ENCODE data around the gene RAD51B.

RAD51B gene

GRCh38 chr14:68722186-68722585 is 902.6 kb downstream of the RAD51B start:
- TF ChIP-seq, protein P1, sequence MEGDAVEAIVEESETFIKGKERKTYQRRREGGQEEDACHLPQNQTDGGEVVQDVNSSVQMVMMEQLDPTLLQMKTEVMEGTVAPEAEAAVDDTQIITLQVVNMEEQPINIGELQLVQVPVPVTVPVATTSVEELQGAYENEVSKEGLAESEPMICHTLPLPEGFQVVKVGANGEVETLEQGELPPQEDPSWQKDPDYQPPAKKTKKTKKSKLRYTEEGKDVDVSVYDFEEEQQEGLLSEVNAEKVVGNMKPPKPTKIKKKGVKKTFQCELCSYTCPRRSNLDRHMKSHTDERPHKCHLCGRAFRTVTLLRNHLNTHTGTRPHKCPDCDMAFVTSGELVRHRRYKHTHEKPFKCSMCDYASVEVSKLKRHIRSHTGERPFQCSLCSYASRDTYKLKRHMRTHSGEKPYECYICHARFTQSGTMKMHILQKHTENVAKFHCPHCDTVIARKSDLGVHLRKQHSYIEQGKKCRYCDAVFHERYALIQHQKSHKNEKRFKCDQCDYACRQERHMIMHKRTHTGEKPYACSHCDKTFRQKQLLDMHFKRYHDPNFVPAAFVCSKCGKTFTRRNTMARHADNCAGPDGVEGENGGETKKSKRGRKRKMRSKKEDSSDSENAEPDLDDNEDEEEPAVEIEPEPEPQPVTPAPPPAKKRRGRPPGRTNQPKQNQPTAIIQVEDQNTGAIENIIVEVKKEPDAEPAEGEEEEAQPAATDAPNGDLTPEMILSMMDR (IDR thresholded peaks at IDR 0.05), result no peak

DNA sequence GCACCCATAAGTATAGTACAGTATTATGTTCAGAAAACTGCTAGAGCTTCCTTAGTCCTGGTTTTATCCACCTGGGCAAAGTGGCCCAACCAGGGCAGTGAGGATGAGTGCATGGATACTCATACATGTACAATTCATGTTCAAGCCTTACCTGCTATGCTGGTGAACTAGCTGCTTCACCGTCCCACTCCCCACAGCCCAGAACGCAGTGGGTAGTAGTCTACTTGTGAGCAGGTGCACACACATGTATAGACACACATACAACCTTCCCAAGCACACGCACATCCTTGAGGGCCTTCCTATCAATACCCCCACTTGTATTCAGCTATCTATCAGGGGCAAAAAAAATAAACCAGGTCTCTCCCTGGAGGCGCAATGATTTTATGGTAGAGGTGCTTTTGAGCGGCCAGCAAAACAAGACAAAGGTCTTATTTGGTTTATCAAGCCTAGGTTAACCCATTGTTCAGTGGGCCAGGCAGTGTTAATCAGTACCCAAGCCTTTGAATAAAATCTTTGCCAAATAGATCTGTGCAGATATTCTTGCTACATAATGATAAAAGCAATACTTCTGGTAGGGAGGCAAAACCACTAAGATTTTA is 903.5 kb downstream of the RAD51B start:
- TF ChIP-seq, protein P1 (IDR thresholded peaks at IDR 0.05), result no peak

DNA sequence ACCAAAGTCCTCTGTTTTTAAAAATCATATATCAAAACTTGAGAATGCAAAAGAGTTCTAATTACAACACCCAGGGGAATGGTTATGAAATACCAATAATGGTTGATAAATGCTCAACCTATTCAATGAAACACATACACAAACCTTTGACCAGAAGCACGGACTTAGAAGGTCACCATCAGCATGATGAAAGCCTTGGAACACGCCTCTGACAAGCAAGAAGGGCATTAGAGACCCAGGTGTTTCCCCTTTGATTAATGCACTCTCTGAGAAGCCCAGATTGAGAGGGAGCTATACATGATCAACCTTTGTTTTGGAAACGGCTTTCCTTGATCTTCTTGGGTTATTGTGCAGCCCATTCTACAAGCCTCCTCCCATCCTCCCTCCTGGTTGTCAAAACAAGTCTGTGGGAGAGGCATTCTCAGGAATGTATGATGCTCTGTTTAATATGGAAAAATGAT is 904.3 kb downstream of the RAD51B start:
- TF ChIP-seq, protein P1 (IDR thresholded peaks at IDR 0.05), result no peak

- TF ChIP-seq, protein P1 (IDR thresholded peaks at IDR 0.05), result no peak
Measured at GRCh38 chr14:68724914-68725313, 905.3 kb downstream of the RAD51B start.

DNA sequence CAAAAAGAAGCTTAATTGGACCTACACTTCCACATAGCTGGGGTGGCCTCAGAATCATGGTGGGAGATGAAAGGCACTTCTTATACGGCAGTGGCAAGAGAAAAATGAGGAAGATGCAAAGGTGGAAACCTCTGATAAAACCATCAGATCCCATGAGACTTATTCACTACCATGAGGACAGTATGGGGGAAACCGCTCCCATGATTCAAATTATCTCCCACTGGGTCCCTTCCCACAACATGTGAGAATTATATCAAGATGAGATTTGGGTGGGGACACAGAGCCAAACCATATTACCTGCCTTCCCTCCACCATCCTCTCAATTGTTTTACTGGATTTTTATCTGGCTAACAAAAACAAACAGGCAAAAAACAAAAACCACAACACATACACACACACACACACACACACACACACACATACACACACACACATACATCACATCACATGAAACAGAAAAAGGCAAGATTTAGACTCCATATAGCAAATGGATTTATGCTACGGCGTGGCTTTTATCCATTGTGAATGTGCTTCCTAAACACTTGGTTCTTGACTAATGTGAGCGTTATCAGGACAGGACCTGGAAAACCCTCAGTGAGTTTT is 906.6 kb downstream of the RAD51B start:
- TF ChIP-seq, protein P1 (IDR thresholded peaks at IDR 0.05), result no peak

DNA sequence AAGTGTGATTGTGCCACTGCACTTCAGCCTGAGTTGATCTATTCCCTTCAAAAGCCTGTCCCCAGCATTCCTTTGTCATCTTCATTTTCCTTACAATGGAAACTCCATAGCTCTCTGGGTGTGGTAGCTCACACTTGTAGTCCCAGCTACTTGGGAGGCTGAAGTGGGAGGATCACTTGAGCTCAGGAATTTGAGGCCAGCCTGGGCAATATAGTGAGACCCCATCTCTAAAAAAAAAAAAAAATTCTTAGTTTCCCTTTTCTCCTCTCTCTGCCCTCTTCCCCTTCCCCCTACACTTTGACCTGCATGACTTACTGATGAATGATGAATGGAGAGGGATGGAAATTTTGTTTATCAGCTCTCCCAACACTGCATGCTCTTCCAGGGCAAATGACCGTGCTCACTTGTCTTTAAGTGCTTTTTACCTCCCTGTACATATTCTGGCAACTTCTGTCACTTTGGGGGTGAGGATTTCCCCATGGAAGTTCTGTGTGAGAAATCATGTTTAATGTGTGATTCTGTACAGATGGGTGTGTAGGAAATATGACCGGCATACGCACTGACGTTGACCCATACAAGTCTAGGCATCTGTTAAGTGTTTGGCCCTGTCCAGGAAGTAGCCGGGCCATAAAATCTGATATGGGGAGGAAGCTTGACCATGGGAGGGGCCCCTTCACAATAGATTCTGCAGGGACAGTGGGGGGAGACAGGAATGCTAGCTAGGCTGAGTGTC is 907.9 kb downstream of the RAD51B start:
- TF ChIP-seq, protein P1 (IDR thresholded peaks at IDR 0.05), result no peak

DNA sequence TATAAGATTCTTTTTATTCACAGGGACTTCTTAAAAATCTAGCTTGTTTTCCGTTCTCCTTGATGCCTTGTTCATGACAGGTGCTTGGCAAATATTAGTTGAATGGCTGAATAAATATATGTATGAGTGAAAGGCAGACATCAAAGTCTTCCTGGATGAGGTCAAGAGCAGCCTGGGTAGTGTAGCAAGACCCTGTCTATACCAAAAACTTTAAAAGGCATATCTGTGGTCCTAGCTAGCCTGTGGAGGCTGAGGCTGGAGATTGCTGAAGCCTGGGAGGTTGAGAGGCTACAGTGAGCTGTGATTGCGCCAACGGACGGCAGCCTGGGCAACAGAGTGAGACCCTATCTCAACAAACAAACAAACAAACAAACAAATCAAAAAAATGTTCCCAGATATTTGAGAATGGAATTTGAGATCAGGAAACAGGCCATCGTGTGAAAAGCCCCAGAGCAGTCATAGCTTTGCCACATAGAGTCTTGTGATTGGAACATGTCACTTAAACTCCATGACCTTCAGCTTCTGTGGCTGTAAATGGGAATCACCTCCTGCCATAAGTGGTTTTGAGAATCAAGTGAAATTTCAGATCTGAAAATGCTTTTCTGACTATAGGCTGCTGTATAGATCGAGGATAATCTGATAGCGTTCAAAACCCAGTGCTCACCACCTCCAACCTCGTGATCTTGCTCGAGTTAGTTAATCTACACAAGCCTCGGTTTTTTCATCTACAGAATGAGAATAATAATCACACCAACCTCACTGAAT is 908.9 kb downstream of the RAD51B start:
- TF ChIP-seq, protein P1 (IDR thresholded peaks at IDR 0.05), result no peak
